Adrenal gland (tissue), 5 donors: ENCODE data around the gene HERPUD2.

Source experiments
- POLR2A ChIP-seq, 2 donors: fragments of 450-650 bp; IDR thresholded peaks; one replicate each; pipeline ENCODE4 v1.6.1; 2017; ENCODE audit warnings: antibody characterized with exemption in 2 of 2, mild to moderate bottlenecking in 2 of 2, moderate library complexity in 1 of 2
- TF ChIP-seq, protein P1 (sequence below), 6 experiments: fragments of 450-650 bp in 4 of 6; fragments of 200-600 bp in 2 of 6; sonication (generic) in 1 of 6; IDR thresholded peaks; 1 replicate in 5 of 6; 2 replicates in 1 of 6; pipeline versions ENCODE4 v1.5.1 to v1.8.0; 2016 to 2021; ENCODE audit warnings: antibody characterized with exemption in 6 of 6, mild to moderate bottlenecking in 2 of 6, moderate library complexity in 1 of 6
- donor health status: DM: no; HTN: no; CAD: no.

DNA sequence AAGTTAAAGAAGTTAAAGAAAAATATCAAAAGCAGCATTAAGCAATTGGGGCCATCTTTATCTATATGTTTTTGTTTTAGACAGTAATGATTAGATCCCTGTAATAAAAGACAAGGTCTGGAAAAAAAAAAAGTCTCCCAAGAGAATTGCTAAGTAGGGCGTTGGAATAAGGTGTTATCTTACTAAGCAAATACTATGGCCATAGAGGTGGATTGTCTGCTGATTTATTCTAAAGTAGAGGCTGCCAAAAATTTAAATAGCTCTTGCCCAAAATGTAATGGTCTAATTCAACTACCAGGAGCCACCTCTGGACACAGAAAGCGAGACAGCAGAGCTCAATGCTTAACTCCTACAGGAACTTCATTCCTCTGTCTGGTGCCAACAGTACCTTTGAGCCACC lies 71.6 kb downstream of the HERPUD2 start:
- TF ChIP-seq, protein P1, sequence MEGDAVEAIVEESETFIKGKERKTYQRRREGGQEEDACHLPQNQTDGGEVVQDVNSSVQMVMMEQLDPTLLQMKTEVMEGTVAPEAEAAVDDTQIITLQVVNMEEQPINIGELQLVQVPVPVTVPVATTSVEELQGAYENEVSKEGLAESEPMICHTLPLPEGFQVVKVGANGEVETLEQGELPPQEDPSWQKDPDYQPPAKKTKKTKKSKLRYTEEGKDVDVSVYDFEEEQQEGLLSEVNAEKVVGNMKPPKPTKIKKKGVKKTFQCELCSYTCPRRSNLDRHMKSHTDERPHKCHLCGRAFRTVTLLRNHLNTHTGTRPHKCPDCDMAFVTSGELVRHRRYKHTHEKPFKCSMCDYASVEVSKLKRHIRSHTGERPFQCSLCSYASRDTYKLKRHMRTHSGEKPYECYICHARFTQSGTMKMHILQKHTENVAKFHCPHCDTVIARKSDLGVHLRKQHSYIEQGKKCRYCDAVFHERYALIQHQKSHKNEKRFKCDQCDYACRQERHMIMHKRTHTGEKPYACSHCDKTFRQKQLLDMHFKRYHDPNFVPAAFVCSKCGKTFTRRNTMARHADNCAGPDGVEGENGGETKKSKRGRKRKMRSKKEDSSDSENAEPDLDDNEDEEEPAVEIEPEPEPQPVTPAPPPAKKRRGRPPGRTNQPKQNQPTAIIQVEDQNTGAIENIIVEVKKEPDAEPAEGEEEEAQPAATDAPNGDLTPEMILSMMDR (IDR thresholded peaks at IDR 0.05), result no peak
- no peak for TF ChIP-seq POLR2A (IDR thresholded peaks at IDR 0.05)
